Measurements from ENCODE around the gene RPRD2.

GRCh38 chr1:150385537-150386445 lies 21.8 kb downstream of the RPRD2 start:
- TF ChIP-seq, protein P1, sequence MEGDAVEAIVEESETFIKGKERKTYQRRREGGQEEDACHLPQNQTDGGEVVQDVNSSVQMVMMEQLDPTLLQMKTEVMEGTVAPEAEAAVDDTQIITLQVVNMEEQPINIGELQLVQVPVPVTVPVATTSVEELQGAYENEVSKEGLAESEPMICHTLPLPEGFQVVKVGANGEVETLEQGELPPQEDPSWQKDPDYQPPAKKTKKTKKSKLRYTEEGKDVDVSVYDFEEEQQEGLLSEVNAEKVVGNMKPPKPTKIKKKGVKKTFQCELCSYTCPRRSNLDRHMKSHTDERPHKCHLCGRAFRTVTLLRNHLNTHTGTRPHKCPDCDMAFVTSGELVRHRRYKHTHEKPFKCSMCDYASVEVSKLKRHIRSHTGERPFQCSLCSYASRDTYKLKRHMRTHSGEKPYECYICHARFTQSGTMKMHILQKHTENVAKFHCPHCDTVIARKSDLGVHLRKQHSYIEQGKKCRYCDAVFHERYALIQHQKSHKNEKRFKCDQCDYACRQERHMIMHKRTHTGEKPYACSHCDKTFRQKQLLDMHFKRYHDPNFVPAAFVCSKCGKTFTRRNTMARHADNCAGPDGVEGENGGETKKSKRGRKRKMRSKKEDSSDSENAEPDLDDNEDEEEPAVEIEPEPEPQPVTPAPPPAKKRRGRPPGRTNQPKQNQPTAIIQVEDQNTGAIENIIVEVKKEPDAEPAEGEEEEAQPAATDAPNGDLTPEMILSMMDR (conservative IDR thresholded peaks at IDR 0.05; ENCODE audit: low read depth in 2 of 2): no peak
- no peak for TF ChIP-seq POLR2AphosphoS5 (IDR thresholded peaks at IDR 0.05; ENCODE audit: low read depth)
